ENCODE data around the gene SPRR5.

SPRR5 gene

GRCh38 chr1:152907686-152908601 is 39.1 kb upstream of the SPRR5 start, which contains the start of gene IVL:
Gene IVL (plus strand): TSS chr1:152908546. CDS start chr1:152909798, 1,252 bp downstream.
- Histone ChIP-seq H3K36me3 (ENCODE audit: insufficient read depth, insufficient read length, low read length) (no peaks in the 10 kb centered on the region), H3K4me3 (ENCODE audit: insufficient read length, low read depth) (no peak within 1 kb of the TSS), H3K9ac (ENCODE audit: insufficient read length, low read depth) (no peak within 1 kb of the TSS), H3K4me1 (ENCODE audit: insufficient read depth, insufficient read length) (no peaks in the 10 kb centered on the region), H3K27me3 (ENCODE audit: insufficient read depth, insufficient read length) (peaks cover 24% of the 10 kb centered on the region), H3K9me3 (ENCODE audit: insufficient read depth, low read length) (0 out of 2 replicates have a peak, but pooled peaks cover 5% of the 10 kb centered on the region)
- no peak for TF ChIP-seq ZNF274 (IDR thresholded peaks at IDR 0.05; ENCODE audit: low read depth, low read length)
- TF ChIP-seq SUZ12 (IDR thresholded peaks at IDR 0.05; ENCODE audit: extremely low read depth, insufficient read depth, insufficient read length) = no peak
- no peak for TF ChIP-seq YY1 (IDR thresholded peaks at IDR 0.05; ENCODE audit: insufficient read depth, insufficient read length)
- DNase-seq (ENCODE audit: low read depth, low spot score) = no peak

- no peak overlapping the region for H3K4me3 ChIP-seq (ENCODE audit: insufficient read length, low read depth)
- 0 out of 2 replicates have a peak, but pooled peaks cover 5% of the 10 kb centered on the region for H3K9me3 ChIP-seq (ENCODE audit: insufficient read depth, low read length)
- no peak for DNase-seq (ENCODE audit: low read depth, low spot score)
- no peaks in the 10 kb centered on the region for H3K4me1 ChIP-seq (ENCODE audit: insufficient read depth, insufficient read length)
- TF ChIP-seq ZNF274 (IDR thresholded peaks at IDR 0.05; ENCODE audit: low read depth, low read length) = no peak
- TF ChIP-seq SUZ12 (IDR thresholded peaks at IDR 0.05; ENCODE audit: extremely low read depth, insufficient read depth, insufficient read length) = no peak
- TF ChIP-seq YY1 (IDR thresholded peaks at IDR 0.05; ENCODE audit: insufficient read depth, insufficient read length) = no peak
- peaks cover 24% of the 10 kb centered on the region for H3K27me3 ChIP-seq (ENCODE audit: insufficient read depth, insufficient read length)
- no peaks in the 10 kb centered on the region for H3K36me3 ChIP-seq (ENCODE audit: insufficient read depth, insufficient read length, low read length)
- no peak overlapping the region for H3K9ac ChIP-seq (ENCODE audit: insufficient read length, low read depth)
Observed at GRCh38 chr1:152909206-152909605, 37.8 kb upstream of the SPRR5 start.

- no peak for DNase-seq (ENCODE audit: low read depth, low spot score)
- H3K9ac ChIP-seq (ENCODE audit: insufficient read length, low read depth) = no peak overlapping the region
- TF ChIP-seq YY1 (IDR thresholded peaks at IDR 0.05; ENCODE audit: insufficient read depth, insufficient read length) (no peak), ZNF274 (IDR thresholded peaks at IDR 0.05; ENCODE audit: low read depth, low read length) (no peak)
- no peak overlapping the region for H3K4me3 ChIP-seq (ENCODE audit: insufficient read length, low read depth)
- H3K4me1 ChIP-seq (ENCODE audit: insufficient read depth, insufficient read length) = no peaks in the 10 kb centered on the region
- no peaks in the 10 kb centered on the region for H3K36me3 ChIP-seq (ENCODE audit: insufficient read depth, insufficient read length, low read length)
- H3K9me3 ChIP-seq (ENCODE audit: insufficient read depth, low read length) = 0 out of 2 replicates have a peak, but pooled peaks cover 5% of the 10 kb centered on the region
- H3K27me3 ChIP-seq (ENCODE audit: insufficient read depth, insufficient read length) = peaks cover 24% of the 10 kb centered on the region
Observed at GRCh38 chr1:152912471-152912870, 34.5 kb upstream of the SPRR5 start.

GRCh38 chr1:152912900-152913299 is 34.1 kb upstream of the SPRR5 start:
- H3K4me1 ChIP-seq (ENCODE audit: insufficient read depth, insufficient read length) = no peaks in the 10 kb centered on the region

GRCh38 chr1:152917794-152918193 is 29.2 kb upstream of the SPRR5 start:
- no peak for TF ChIP-seq YY1 (IDR thresholded peaks at IDR 0.05; ENCODE audit: insufficient read depth, insufficient read length)
- no peak for TF ChIP-seq ZNF274 (IDR thresholded peaks at IDR 0.05; ENCODE audit: low read depth, low read length)
- no peak for TF ChIP-seq SUZ12 (IDR thresholded peaks at IDR 0.05; ENCODE audit: extremely low read depth, insufficient read depth, insufficient read length)
- H3K4me3 ChIP-seq (ENCODE audit: insufficient read length, low read depth) = no peak overlapping the region
- no peaks in the 10 kb centered on the region for H3K36me3 ChIP-seq (ENCODE audit: insufficient read depth, insufficient read length, low read length)
- H3K4me1 ChIP-seq (ENCODE audit: insufficient read depth, insufficient read length) = no peaks in the 10 kb centered on the region
- peak; percentile 58 for DNase-seq (ENCODE audit: low read depth, low spot score)
- H3K9me3 ChIP-seq (ENCODE audit: insufficient read depth, low read length) = no peaks in the 10 kb centered on the region
- no peaks in the 10 kb centered on the region for H3K27me3 ChIP-seq (ENCODE audit: insufficient read depth, insufficient read length)
- no peak overlapping the region for H3K9ac ChIP-seq (ENCODE audit: insufficient read length, low read depth)

More at GRCh38 chr1:152912900-152913299, 34.1 kb upstream of the SPRR5 start:
- Histone ChIP-seq H3K4me3 (ENCODE audit: insufficient read length, low read depth) (no peak overlapping the region), H3K9ac (ENCODE audit: insufficient read length, low read depth) (no peak overlapping the region), H3K9me3 (ENCODE audit: insufficient read depth, low read length) (0 out of 2 replicates have a peak, but pooled peaks cover 5% of the 10 kb centered on the region), H3K27me3 (ENCODE audit: insufficient read depth, insufficient read length) (peaks cover 24% of the 10 kb centered on the region), H3K36me3 (ENCODE audit: insufficient read depth, insufficient read length, low read length) (no peaks in the 10 kb centered on the region)
- no peak for DNase-seq (ENCODE audit: low read depth, low spot score)
- TF ChIP-seq SUZ12 (IDR thresholded peaks at IDR 0.05; ENCODE audit: extremely low read depth, insufficient read depth, insufficient read length) (no peak), ZNF274 (IDR thresholded peaks at IDR 0.05; ENCODE audit: low read depth, low read length) (no peak), YY1 (IDR thresholded peaks at IDR 0.05; ENCODE audit: insufficient read depth, insufficient read length) (no peak)

GRCh38 chr1:152919071-152919470 is 27.9 kb upstream of the SPRR5 start:
- no peaks in the 10 kb centered on the region for H3K27me3 ChIP-seq (ENCODE audit: insufficient read depth, insufficient read length)
- no peaks in the 10 kb centered on the region for H3K9me3 ChIP-seq (ENCODE audit: insufficient read depth, low read length)
- no peak overlapping the region for H3K9ac ChIP-seq (ENCODE audit: insufficient read length, low read depth)
- no peaks in the 10 kb centered on the region for H3K4me1 ChIP-seq (ENCODE audit: insufficient read depth, insufficient read length)
- DNase-seq (ENCODE audit: low read depth, low spot score) = no peak
- no peak overlapping the region for H3K4me3 ChIP-seq (ENCODE audit: insufficient read length, low read depth)
- no peaks in the 10 kb centered on the region for H3K36me3 ChIP-seq (ENCODE audit: insufficient read depth, insufficient read length, low read length)
- no peak for TF ChIP-seq ZNF274 (IDR thresholded peaks at IDR 0.05; ENCODE audit: low read depth, low read length)

- Histone ChIP-seq H3K9ac (ENCODE audit: insufficient read length, low read depth) (no peak overlapping the region), H3K9me3 (ENCODE audit: insufficient read depth, low read length) (peaks cover 22% of the 10 kb centered on the region), H3K4me3 (ENCODE audit: insufficient read length, low read depth) (no peak overlapping the region), H3K4me1 (ENCODE audit: insufficient read depth, insufficient read length) (no peaks in the 10 kb centered on the region), H3K36me3 (ENCODE audit: insufficient read depth, insufficient read length, low read length) (no peaks in the 10 kb centered on the region), H3K27me3 (ENCODE audit: insufficient read depth, insufficient read length) (no peaks in the 10 kb centered on the region)
- no peak for TF ChIP-seq ZNF274 (IDR thresholded peaks at IDR 0.05; ENCODE audit: low read depth, low read length)
- no peak for TF ChIP-seq SUZ12 (IDR thresholded peaks at IDR 0.05; ENCODE audit: extremely low read depth, insufficient read depth, insufficient read length)
- DNase-seq (ENCODE audit: low read depth, low spot score) = no peak
Observed at GRCh38 chr1:152924191-152924590, 22.8 kb upstream of the SPRR5 start.
